ENCODE results near the gene GNL3.

Gene GNL3

DNA sequence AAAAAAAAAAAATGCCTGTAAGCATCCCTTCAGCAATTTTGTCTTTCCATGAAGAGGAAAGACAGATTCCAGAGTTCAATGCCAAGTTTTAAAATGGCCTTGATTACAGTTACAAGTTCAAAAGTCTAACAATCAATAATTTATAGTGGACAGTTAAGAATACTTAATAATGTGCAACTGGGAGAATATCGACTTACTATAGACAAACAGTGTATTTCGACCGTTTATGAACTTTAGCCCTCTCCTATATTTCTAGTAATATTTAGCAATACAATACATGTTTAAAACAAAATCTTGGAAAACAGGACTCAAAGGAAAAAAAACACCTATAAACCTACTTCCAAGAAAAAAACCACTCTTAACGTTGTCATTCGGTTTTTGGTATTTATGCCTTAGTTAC lies 1.6 kb upstream of the GNL3 start:
- TF ChIP-seq ARNTL (CRISPR knock-in tag; IDR thresholded peaks at IDR 0.05; ENCODE audit: borderline replicate concordance, low read depth) (no peak), ZFP30 (CRISPR knock-in tag; IDR thresholded peaks at IDR 0.05) (no peak), SNAI2 (CRISPR knock-in tag; IDR thresholded peaks at IDR 0.05) (no peak)
- TF ChIP-seq, protein P1, sequence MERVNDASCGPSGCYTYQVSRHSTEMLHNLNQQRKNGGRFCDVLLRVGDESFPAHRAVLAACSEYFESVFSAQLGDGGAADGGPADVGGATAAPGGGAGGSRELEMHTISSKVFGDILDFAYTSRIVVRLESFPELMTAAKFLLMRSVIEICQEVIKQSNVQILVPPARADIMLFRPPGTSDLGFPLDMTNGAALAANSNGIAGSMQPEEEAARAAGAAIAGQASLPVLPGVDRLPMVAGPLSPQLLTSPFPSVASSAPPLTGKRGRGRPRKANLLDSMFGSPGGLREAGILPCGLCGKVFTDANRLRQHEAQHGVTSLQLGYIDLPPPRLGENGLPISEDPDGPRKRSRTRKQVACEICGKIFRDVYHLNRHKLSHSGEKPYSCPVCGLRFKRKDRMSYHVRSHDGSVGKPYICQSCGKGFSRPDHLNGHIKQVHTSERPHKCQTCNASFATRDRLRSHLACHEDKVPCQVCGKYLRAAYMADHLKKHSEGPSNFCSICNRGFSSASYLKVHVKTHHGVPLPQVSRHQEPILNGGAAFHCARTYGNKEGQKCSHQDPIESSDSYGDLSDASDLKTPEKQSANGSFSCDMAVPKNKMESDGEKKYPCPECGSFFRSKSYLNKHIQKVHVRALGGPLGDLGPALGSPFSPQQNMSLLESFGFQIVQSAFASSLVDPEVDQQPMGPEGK (CRISPR knock-in tag; IDR thresholded peaks at IDR 0.05; ENCODE audit: borderline replicate concordance): no peak
- ATAC-seq: no peak

DNA sequence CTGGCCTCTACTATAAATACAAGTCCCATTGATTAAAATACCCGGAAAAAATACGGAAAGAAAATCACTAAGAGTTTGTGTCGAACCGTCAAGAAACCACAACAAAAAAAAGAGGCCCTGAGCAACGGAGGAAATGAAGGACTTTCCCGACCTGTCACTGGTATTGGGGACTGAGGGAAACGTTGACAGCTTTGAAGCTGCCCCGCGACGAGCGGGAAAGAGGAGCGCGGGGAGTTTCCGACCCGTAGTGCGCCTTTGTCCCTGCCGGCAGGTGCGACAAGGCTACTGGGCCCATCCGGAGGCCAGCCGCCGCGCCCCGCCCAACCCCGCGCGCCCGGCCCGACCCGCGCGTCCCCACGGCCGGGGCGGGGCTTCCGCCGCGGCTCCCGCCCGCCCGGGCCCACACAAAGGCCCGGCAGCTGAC lies 535 bp upstream of the GNL3 start:
- ATAC-seq: peak; percentile 72
- TF ChIP-seq TOX (CRISPR knock-in tag; IDR thresholded peaks at IDR 0.05; ENCODE audit: borderline replicate concordance): no peak
- TF ChIP-seq CSDC2 (CRISPR knock-in tag; IDR thresholded peaks at IDR 0.05): no peak
- TF ChIP-seq RARB (CRISPR knock-in tag; IDR thresholded peaks at IDR 0.05): no peak
- TF ChIP-seq TCF4 (CRISPR knock-in tag; IDR thresholded peaks at IDR 0.05; ENCODE audit: borderline replicate concordance): no peak
- TF ChIP-seq, protein P2, sequence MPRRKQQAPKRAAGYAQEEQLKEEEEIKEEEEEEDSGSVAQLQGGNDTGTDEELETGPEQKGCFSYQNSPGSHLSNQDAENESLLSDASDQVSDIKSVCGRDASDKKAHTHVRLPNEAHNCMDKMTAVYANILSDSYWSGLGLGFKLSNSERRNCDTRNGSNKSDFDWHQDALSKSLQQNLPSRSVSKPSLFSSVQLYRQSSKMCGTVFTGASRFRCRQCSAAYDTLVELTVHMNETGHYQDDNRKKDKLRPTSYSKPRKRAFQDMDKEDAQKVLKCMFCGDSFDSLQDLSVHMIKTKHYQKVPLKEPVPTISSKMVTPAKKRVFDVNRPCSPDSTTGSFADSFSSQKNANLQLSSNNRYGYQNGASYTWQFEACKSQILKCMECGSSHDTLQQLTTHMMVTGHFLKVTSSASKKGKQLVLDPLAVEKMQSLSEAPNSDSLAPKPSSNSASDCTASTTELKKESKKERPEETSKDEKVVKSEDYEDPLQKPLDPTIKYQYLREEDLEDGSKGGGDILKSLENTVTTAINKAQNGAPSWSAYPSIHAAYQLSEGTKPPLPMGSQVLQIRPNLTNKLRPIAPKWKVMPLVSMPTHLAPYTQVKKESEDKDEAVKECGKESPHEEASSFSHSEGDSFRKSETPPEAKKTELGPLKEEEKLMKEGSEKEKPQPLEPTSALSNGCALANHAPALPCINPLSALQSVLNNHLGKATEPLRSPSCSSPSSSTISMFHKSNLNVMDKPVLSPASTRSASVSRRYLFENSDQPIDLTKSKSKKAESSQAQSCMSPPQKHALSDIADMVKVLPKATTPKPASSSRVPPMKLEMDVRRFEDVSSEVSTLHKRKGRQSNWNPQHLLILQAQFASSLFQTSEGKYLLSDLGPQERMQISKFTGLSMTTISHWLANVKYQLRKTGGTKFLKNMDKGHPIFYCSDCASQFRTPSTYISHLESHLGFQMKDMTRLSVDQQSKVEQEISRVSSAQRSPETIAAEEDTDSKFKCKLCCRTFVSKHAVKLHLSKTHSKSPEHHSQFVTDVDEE (CRISPR knock-in tag; IDR thresholded peaks at IDR 0.05): no peak
- TF ChIP-seq, protein P3, sequence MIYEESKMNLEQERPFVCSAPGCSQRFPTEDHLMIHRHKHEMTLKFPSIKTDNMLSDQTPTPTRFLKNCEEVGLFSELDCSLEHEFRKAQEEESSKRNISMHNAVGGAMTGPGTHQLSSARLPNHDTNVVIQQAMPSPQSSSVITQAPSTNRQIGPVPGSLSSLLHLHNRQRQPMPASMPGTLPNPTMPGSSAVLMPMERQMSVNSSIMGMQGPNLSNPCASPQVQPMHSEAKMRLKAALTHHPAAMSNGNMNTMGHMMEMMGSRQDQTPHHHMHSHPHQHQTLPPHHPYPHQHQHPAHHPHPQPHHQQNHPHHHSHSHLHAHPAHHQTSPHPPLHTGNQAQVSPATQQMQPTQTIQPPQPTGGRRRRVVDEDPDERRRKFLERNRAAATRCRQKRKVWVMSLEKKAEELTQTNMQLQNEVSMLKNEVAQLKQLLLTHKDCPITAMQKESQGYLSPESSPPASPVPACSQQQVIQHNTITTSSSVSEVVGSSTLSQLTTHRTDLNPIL (CRISPR knock-in tag; IDR thresholded peaks at IDR 0.05; ENCODE audit: low read depth): no peak
- TF ChIP-seq ZFP30 (CRISPR knock-in tag; IDR thresholded peaks at IDR 0.05): no peak
- TF ChIP-seq ISL1 (CRISPR knock-in tag; IDR thresholded peaks at IDR 0.05): no peak
- no peak for TF ChIP-seq SNAI2 (CRISPR knock-in tag; IDR thresholded peaks at IDR 0.05)
- no peak for TF ChIP-seq ZFP3 (CRISPR knock-in tag; IDR thresholded peaks at IDR 0.05)
- TF ChIP-seq ZNF70 (CRISPR knock-in tag; IDR thresholded peaks at IDR 0.05): no peak
- TF ChIP-seq PPARA (CRISPR knock-in tag; IDR thresholded peaks at IDR 0.05; ENCODE audit: borderline replicate concordance): no peak
- no peak for TF ChIP-seq ZC3H10 (CRISPR knock-in tag; IDR thresholded peaks at IDR 0.05)

DNA sequence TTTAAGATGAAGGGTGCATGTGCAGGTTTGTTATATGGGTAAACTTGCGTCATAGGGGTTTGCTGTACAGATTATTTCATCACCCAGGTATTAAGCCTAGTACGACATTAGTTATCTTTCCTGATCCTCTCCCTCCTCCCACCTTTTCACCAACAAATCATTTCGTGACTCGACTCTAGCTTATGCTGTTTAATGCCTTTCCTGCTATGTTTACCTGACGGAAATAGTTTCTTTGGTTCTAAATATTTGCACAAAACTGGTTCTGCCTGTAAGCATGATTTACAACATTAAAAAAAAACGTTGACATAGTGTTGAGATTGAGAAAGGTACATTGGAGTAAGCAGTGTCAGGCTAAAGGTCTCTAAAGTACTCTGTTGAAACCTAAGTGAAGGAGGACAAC lies 2.4 kb downstream of the GNL3 start:
- no peak for ATAC-seq
- TF ChIP-seq BACH2 (CRISPR knock-in tag; IDR thresholded peaks at IDR 0.05; ENCODE audit: borderline replicate concordance) (no peak), ISL1 (CRISPR knock-in tag; IDR thresholded peaks at IDR 0.05) (no peak), ZNF8 (CRISPR knock-in tag; IDR thresholded peaks at IDR 0.05) (no peak), ARNTL (CRISPR knock-in tag; IDR thresholded peaks at IDR 0.05; ENCODE audit: borderline replicate concordance, low read depth) (no peak), SNAI2 (CRISPR knock-in tag; IDR thresholded peaks at IDR 0.05) (no peak), RARB (CRISPR knock-in tag; IDR thresholded peaks at IDR 0.05) (no peak), ZNF70 (CRISPR knock-in tag; IDR thresholded peaks at IDR 0.05) (no peak), OSR1 (CRISPR knock-in tag; IDR thresholded peaks at IDR 0.05) (no peak), PPARA (CRISPR knock-in tag; IDR thresholded peaks at IDR 0.05; ENCODE audit: borderline replicate concordance) (no peak), GLIS3 (CRISPR knock-in tag; IDR thresholded peaks at IDR 0.05) (no peak), TOX (CRISPR knock-in tag; IDR thresholded peaks at IDR 0.05; ENCODE audit: borderline replicate concordance) (no peak), ZC3H10 (CRISPR knock-in tag; IDR thresholded peaks at IDR 0.05) (no peak)
- TF ChIP-seq, protein P3 (CRISPR knock-in tag; IDR thresholded peaks at IDR 0.05; ENCODE audit: low read depth): no peak
- TF ChIP-seq, protein P1 (CRISPR knock-in tag; IDR thresholded peaks at IDR 0.05; ENCODE audit: borderline replicate concordance): no peak
- TF ChIP-seq, protein P4, sequence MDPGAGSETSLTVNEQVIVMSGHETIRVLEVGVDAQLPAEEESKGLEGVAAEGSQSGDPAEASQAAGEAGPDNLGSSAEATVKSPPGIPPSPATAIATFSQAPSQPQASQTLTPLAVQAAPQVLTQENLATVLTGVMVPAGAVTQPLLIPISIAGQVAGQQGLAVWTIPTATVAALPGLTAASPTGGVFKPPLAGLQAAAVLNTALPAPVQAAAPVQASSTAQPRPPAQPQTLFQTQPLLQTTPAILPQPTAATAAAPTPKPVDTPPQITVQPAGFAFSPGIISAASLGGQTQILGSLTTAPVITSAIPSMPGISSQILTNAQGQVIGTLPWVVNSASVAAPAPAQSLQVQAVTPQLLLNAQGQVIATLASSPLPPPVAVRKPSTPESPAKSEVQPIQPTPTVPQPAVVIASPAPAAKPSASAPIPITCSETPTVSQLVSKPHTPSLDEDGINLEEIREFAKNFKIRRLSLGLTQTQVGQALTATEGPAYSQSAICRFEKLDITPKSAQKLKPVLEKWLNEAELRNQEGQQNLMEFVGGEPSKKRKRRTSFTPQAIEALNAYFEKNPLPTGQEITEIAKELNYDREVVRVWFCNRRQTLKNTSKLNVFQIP (CRISPR knock-in tag; IDR thresholded peaks at IDR 0.05; ENCODE audit: borderline replicate concordance, low read depth): no peak

All from SK-N-SH treated with all-trans-retinoic acid at 6 μM for 48 hours (cell line).